GM12878 (cell line): ENCODE measurements around the gene SURF6.

Source experiments
- CTCF ChIP-seq, 3 experiments: IDR thresholded peaks in 2 of 3; conservative IDR thresholded peaks in 1 of 3; 2 replicates each; pipeline ENCODE4 v1.5.1; 2011; ENCODE audit warnings: low read depth in 3 of 3, low read length in 3 of 3, mild to moderate bottlenecking in 3 of 3, control low read depth in 2 of 3, moderate library complexity in 2 of 3, inconsistent platforms in 1 of 3, mixed read lengths in 1 of 3; ENCODE audit not compliant: control insufficient read depth in 2 of 3, insufficient read depth in 1 of 3; ENCODE audit errors: extremely low read depth in 1 of 3
- E2F8 ChIP-seq: fragments of 450-650 bp; IDR thresholded peaks from 2 replicates; pipeline ENCODE4 v1.6.1; 2018; ENCODE audit warnings: mild to moderate bottlenecking, low read depth, moderate library complexity; ENCODE audit not compliant: partially characterized antibody
- EP300 ChIP-seq, 2 experiments: fragments of 150-350 bp in 1 of 2; IDR thresholded peaks; 2 replicates each; pipeline ENCODE4 v1.6.1; 2011 to 2012; ENCODE audit warnings: low read depth in 2 of 2, low read length in 2 of 2, borderline replicate concordance in 1 of 2, improper control_type of control experiment in 1 of 2, inconsistent platforms in 1 of 2; ENCODE audit not compliant: control insufficient read depth in 1 of 2
- ESRRA ChIP-seq: IDR thresholded peaks from 2 replicates; pipeline ENCODE4 v1.6.1; 2012; ENCODE audit warnings: mild to moderate bottlenecking, low read length, improper control_type of control experiment
- POLR2A ChIP-seq: IDR thresholded peaks from 2 replicates; pipeline ENCODE4 v1.6.1; 2011; ENCODE audit warnings: low read depth, mild to moderate bottlenecking, low read length
- POLR2AphosphoS5 ChIP-seq: IDR thresholded peaks from 2 replicates; pipeline ENCODE4 v1.6.1; 2011; ENCODE audit warnings: mild to moderate bottlenecking, low read length, inconsistent platforms
- RAD21 ChIP-seq: IDR thresholded peaks from 2 replicates; pipeline ENCODE4 v1.6.1; 2011; ENCODE audit warnings: mild to moderate bottlenecking, low read depth, low read length, moderate library complexity; ENCODE audit not compliant: insufficient read depth
- TCF7 ChIP-seq: IDR thresholded peaks from 2 replicates; pipeline ENCODE4 v1.6.1; 2014; ENCODE audit warnings: antibody characterized with exemption, borderline replicate concordance

- no peak for TF ChIP-seq E2F8
- no peak for TF ChIP-seq RAD21
- TF ChIP-seq TCF7, result no peak
- no peak for TF ChIP-seq POLR2AphosphoS5
- no peak for TF ChIP-seq CTCF (IDR thresholded peaks at IDR 0.05 in 2 of 3, conservative IDR thresholded peaks at IDR 0.05 in 1 of 3; ENCODE audit: control insufficient read depth in 2 of 3, extremely low read depth in 1 of 3, insufficient read depth in 1 of 3, low read depth in 3 of 3, low read length in 3 of 3)
- TF ChIP-seq ESRRA, result no peak
- TF ChIP-seq EP300 (IDR thresholded peaks at IDR 0.05; ENCODE audit: borderline replicate concordance in 1 of 2, control insufficient read depth in 1 of 2, low read depth in 2 of 2, low read length in 2 of 2), result no peak
- peak; percentile 43; the same call in 1 of the 2 replicates for TF ChIP-seq POLR2A
These were observed 17.6 kb upstream of the SURF6 start for GRCh38 chr9:133353548-133353947.
